Esophagus squamous epithelium (tissue), 5 donors: ENCODE data around the gene RNF115. TPM values are rescaled to one million over a fixed set of nuclear protein-coding genes. Genes with fewer than 3 reads are reported as not detected.
"Not testable (repeated sequence)": the region's sequence is repeated elsewhere in the genome, so short reads cannot be mapped to it uniquely, and the experiment has no call there.

Experiments
- DNase-seq: peaks from one replicate; lab custom pipeline; 2025; lab: John Stamatoyannopoulos, UW
- H3K27ac ChIP-seq, 4 donors: fragments of 200-600 bp; sonication (generic); one replicate each; pipeline ENCODE4 v1.5.1; 2016 to 2019; ENCODE audit warnings: mild to moderate bottlenecking in 1 of 4
- H3K27me3 ChIP-seq, 4 donors: fragments of 200-600 bp; sonication (generic); 1 replicate in 3 of 4; 2 replicates in 1 of 4; pipeline versions ENCODE4 v1.5.1 to v1.6.0; 2017 to 2021; ENCODE audit warnings: antibody characterized with exemption in 1 of 4
- H3K36me3 ChIP-seq, 3 donors: fragments of 200-600 bp; sonication (generic); one replicate each; pipeline ENCODE4 v1.5.1; 2016 to 2019
- H3K4me1 ChIP-seq, 3 donors: fragments of 200-600 bp; sonication (generic); one replicate each; pipeline ENCODE4 v1.5.1; 2017 to 2019
- H3K4me3 ChIP-seq, 4 donors: fragments of 200-600 bp; sonication (generic); 1 replicate in 3 of 4; 2 replicates in 1 of 4; pipeline ENCODE4 v1.5.1; 2016 to 2019; ENCODE audit warnings: mild to moderate bottlenecking in 2 of 4, moderate library complexity in 1 of 4
- H3K9me3 ChIP-seq, 3 donors: fragments of 200-600 bp; sonication (generic); one replicate each; pipeline ENCODE4 v1.5.1; 2016 to 2019
- CTCF ChIP-seq, 6 experiments: fragments of 450-650 bp in 4 of 6; fragments of 200-600 bp in 2 of 6; sonication (generic) in 2 of 6; IDR thresholded peaks; one replicate each; pipeline ENCODE4 v1.5.1; 2016 to 2019; ENCODE audit warnings: antibody characterized with exemption in 6 of 6, mild to moderate bottlenecking in 4 of 6, moderate library complexity in 4 of 6
- POLR2A ChIP-seq, 4 donors: fragments of 450-650 bp; IDR thresholded peaks; one replicate each; pipeline ENCODE4 v1.6.1; 2017; ENCODE audit warnings: antibody characterized with exemption in 4 of 4, mild to moderate bottlenecking in 4 of 4, moderate library complexity in 3 of 4
- WGBS, 2 donors: methylation state at CpG; one replicate each; pipeline ENCODE4 v1.1.5; 2018; 5-methylcytosine and 5-hydroxymethylcytosine counted together
- intact Hi-C: fragments of 100-400 bp; cut with DNase I; formaldehyde crosslinking; loops from one replicate; pipeline ENCODE4 v1.15.0; 2022
- total RNA-seq, 4 donors: library from RNA; depleted of rRNA; stranded (reverse); fragments of >200 nt; gene quantifications; one replicate each; pipeline ENCODE4 v1.1.0, GENCODE V29; 2016
- donor health status: DM: yes; HTN: yes; CAD: no.

RNF115 gene
- total RNA-seq, 4 donors from 2014 or later: 4.3 to 17.5 (median 6.1) TPM

GRCh38 chr1:145828367-145829026 is 4.6 kb upstream of the RNF115 start:
- Histone ChIP-seq H3K27me3 (no peaks in the 10 kb centered on the region), H3K27ac (no peak overlapping the region), H3K36me3 (peaks cover 16 to 77% (median 41%) of the 10 kb centered on the region in 3 donors), H3K4me1 (peaks cover 0 to 24% (median 11%) of the 10 kb centered on the region in 3 donors), H3K4me3 (no peak overlapping the region), H3K9me3 (no peaks in the 10 kb centered on the region)
- TF ChIP-seq POLR2A (IDR thresholded peaks at IDR 0.05) (no peak), CTCF (IDR thresholded peaks at IDR 0.05) (no peak)
- intact Hi-C loops: no loop called here
- no peak for DNase-seq

GRCh38 chr1:145827966-145828365 is 4.1 kb upstream of the RNF115 start:
- TF ChIP-seq CTCF (IDR thresholded peaks at IDR 0.05): no peak
- no peak for TF ChIP-seq POLR2A (IDR thresholded peaks at IDR 0.05)
- intact Hi-C loops: no loop called here
- peaks cover 0 to 24% (median 11%) of the 10 kb centered on the region in 3 donors for H3K4me1 ChIP-seq
- no peak for DNase-seq
- no peaks in the 10 kb centered on the region for H3K9me3 ChIP-seq
- no peak overlapping the region for H3K4me3 ChIP-seq
- H3K27ac ChIP-seq: no peak overlapping the region
- H3K36me3 ChIP-seq: peaks cover 16 to 72% (median 36%) of the 10 kb centered on the region in 3 donors
- H3K27me3 ChIP-seq: no peaks in the 10 kb centered on the region

GRCh38 chr1:145826030-145826429 is 2.1 kb upstream of the RNF115 start:
- TF ChIP-seq CTCF (IDR thresholded peaks at IDR 0.05) (no peak), POLR2A (IDR thresholded peaks at IDR 0.05) (no peak)
- H3K9me3 ChIP-seq: no peaks in the 10 kb centered on the region
- no peak for DNase-seq
- no peak overlapping the region for H3K27ac ChIP-seq
- peaks cover 0 to 27% (median 11%) of the 10 kb centered on the region in 3 donors for H3K4me1 ChIP-seq
- H3K27me3 ChIP-seq: no peaks in the 10 kb centered on the region
- peaks cover 16 to 53% (median 35%) of the 10 kb centered on the region in 3 donors for H3K36me3 ChIP-seq
- H3K4me3 ChIP-seq: no peak overlapping the region
- intact Hi-C loops: no loop called here
- WGBS, 2 donors: 90 to 93% methylated on average over 2 of the region's 2 CpGs

- Histone ChIP-seq H3K4me1 (peaks cover 0 to 27% (median 11%) of the 10 kb centered on the region in 3 donors), H3K27me3 (no peaks in the 10 kb centered on the region), H3K27ac (peak overlapping the region; percentile 89 to 97 (median 92)), H3K36me3 (peaks cover 16 to 37% (median 26%) of the 10 kb centered on the region in 3 donors), H3K4me3 (peak overlapping the region; percentile 58 to 95 (median 72)), H3K9me3 (no peaks in the 10 kb centered on the region)
- intact Hi-C loops: no loop called here
- no peak for TF ChIP-seq POLR2A (IDR thresholded peaks at IDR 0.05)
- TF ChIP-seq CTCF (IDR thresholded peaks at IDR 0.05): no peak
- WGBS, 2 donors: 0 to 1% methylated on average over 7 of the region's 7 CpGs
- DNase-seq: no peak
These were observed 576 bp upstream of the RNF115 start for GRCh38 chr1:145824499-145824842.

GRCh38 chr1:145822779-145823331 is 1.0 kb downstream of the RNF115 start:
- H3K4me3 ChIP-seq: peak overlapping the region in 2 of 4 donors; percentile 70 to 95
- DNase-seq, H3K9me3 ChIP-seq, H3K27me3 ChIP-seq, intact Hi-C loops: not testable (repeated sequence)
- WGBS, 2 donors: 20% methylated on average over 5 of the region's 16 CpGs; no CpG with 5 or more reads in 1 of the 2 donors
- peak overlapping the region in 1 of 4 donors; percentile 58 for H3K27ac ChIP-seq
- peaks cover 12 to 21% (median 14%) of the 10 kb centered on the region in 3 donors for H3K36me3 ChIP-seq
- peaks cover 0 to 27% (median 11%) of the 10 kb centered on the region in 3 donors for H3K4me1 ChIP-seq

- 34 to 63% methylated on average over 2 of the region's 6 CpGs for WGBS, 2 donors
- H3K36me3 ChIP-seq, H3K4me1 ChIP-seq, H3K27me3 ChIP-seq, H3K4me3 ChIP-seq, DNase-seq, H3K9me3 ChIP-seq, H3K27ac ChIP-seq, intact Hi-C loops: not testable (repeated sequence)
These were observed 5.8 kb downstream of the RNF115 start for GRCh38 chr1:145818095-145818494.

- intact Hi-C loops: not testable (repeated sequence)
These were observed 10.7 kb downstream of the RNF115 start for GRCh38 chr1:145812977-145813810.

More at GRCh38 chr1:145812977-145813810, 10.7 kb downstream of the RNF115 start:
- H3K9me3 ChIP-seq, H3K4me3 ChIP-seq, DNase-seq, H3K27ac ChIP-seq, H3K27me3 ChIP-seq, H3K36me3 ChIP-seq, H3K4me1 ChIP-seq: not testable (repeated sequence)
- 42 to 49% methylated on average over 2 to 6 of the region's 6 CpGs for WGBS, 2 donors
